Endometrial microvascular endothelial cells (primary cell): ENCODE data around the gene SPEG. TPM values are rescaled to one million over a fixed set of nuclear protein-coding genes. Genes with fewer than 3 reads are reported as not detected.
"Not testable (repeated sequence)": the region's sequence is repeated elsewhere in the genome, so short reads cannot be mapped to it uniquely, and the experiment has no call there.

Source experiments
- in situ Hi-C: cut with HindIII; loops from 2 replicates; pipeline ENCODE4 v1.10.0; 2017; ENCODE audit warnings: low sequenced_read_pairs, low pct_unique_long_range_greater_than_20kb; ENCODE audit errors: inconsistent ontology term
- total RNA-seq: library from RNA; depleted of rRNA; stranded (reverse); fragments of >200 nt; gene quantifications from one replicate; pipeline ENCODE4 v1.2.3, GENCODE V29; 2015; ENCODE audit errors: inconsistent ontology term

Gene SPEG
- not detected for total RNA-seq

GRCh38 chr2:219434718-219435525, at the start of gene SPEG:
Gene SPEG, plus strand, starts transcription at chr2:219434843. Its CDS starts 135 bp downstream, at chr2:219434978.
- in situ Hi-C loops, result no loop called here

DNA sequence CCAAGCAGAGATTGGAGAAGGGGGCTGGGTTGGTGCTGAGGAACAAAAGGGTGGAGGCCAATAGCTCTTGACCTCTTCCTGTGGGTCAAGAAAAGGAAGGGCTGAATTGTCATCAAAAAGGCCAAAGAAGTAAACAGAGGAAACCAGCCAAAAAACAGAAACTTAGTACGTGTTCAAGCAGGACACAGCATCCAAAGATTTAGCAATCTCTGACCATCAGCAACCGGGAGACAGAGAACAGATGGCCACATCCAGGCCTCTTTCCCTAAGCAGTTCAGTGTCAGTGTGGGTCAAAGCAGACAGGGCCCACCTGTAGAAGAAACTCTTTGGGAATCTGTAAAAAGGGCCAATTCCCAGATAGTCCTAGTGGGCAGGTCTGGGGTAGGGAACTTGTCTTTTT, 49.8 kb upstream of the SPEG start:
- in situ Hi-C loops, result no loop called here

DNA sequence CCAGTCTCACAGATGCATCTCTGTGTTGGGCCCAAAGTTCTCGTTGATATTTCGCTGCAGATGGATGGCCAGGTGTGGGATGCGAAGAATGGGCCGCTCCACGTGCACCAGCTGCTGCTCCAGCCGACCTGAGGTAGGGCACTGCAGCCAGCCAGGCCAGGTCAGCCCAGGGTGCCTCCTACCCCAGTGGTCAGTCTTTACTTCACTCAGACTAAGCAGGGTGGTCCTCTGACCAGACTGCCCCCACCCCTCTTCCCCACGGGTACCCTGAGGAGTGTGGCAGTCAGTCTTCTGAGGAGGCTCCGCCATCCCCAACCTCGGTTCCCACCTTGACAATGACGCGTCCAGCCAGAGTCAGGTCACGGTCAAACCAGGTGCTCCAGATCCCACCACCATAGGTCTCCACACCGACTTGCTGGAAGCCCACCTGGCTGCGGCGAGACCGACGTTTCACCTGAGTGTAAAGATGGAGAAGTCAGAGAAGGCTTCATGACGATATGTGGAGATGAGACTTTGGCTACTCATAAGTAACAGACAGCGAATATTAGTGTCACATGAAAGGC, 48.6 kb upstream of the SPEG start:
- in situ Hi-C loops, result no loop called here

DNA sequence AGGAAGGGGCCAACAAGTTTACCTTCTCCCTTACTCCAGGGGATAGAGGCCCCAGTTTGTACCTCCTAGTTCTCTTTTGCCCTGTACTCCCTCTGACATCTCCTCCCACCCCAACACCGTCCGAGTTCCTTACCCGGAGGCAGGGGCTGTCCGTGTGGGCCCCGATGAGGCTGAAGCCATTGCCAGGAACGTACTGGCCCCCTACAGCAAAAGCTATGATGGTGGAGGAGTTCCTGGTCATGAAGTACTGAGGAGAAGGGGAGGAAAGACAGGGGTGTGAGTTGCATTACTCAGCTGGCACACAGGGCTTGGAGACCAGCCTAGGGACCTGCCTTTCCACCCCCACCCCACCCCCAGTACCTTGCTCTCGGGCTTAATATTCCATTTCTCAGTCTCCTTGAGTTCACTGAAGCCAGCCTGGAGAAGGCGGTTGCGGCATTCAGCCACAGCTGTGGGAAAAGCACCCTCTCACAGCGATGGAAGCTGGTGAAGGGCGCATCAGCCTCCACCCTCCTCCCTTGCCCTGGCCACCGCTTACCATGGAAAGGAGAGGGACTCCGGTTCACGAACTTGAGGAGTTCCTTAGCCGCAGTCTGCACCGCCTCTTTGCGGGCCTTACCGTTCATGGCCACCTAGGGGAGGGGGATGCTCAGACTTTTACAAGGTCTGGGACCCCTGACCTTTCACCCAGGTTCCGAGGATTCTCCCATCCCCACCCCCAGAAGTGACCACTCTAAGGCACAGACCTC, 47.9 kb upstream of the SPEG start:
- in situ Hi-C loops, result no loop called here

DNA sequence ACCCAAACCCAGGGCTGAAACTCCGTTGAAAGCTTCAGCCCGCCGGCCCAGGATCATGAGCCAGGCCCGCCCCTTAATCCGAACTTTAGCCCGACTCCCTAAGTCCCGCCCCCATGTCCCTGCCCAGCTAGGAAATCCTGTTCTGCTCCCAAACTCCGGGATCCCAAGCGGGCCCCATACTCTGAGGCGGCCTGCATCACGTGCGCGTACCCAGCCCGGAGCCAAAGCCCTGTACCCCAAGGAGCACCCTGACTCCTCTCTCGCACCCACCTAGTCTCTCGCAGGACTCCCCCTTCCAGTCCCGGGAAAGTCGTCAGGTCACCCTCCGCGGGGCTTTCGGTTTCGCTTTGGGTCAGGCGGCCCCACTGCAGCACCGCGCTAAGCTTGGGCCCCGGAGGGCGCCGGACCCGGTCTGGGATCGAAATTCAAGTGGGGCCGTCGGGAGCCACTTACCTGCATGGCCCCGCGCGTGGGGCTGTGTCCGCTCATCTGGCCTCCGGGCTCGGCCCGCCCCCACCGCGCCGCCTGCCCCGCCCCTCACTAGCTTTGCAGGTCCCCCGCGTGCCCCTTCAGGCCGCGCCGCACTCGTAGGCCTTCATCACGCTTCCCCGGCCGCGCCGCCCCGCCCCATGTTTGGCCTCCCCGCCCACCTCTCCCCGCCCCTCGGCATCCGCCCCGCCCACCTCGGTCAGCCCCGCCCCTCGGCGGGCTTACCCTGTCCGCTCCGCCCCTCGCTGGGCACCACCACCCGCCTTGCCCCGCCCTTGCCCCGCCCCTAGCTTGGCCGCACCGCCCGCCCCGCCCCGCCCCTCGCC, 47.1 kb upstream of the SPEG start, which contains the start of gene DNPEP:
TSS of gene DNPEP (minus strand) at position 607 of the 815 bp plus-strand sequence. CDS start at position 489, 118 bp downstream.
- in situ Hi-C loops, result no loop called here

DNA sequence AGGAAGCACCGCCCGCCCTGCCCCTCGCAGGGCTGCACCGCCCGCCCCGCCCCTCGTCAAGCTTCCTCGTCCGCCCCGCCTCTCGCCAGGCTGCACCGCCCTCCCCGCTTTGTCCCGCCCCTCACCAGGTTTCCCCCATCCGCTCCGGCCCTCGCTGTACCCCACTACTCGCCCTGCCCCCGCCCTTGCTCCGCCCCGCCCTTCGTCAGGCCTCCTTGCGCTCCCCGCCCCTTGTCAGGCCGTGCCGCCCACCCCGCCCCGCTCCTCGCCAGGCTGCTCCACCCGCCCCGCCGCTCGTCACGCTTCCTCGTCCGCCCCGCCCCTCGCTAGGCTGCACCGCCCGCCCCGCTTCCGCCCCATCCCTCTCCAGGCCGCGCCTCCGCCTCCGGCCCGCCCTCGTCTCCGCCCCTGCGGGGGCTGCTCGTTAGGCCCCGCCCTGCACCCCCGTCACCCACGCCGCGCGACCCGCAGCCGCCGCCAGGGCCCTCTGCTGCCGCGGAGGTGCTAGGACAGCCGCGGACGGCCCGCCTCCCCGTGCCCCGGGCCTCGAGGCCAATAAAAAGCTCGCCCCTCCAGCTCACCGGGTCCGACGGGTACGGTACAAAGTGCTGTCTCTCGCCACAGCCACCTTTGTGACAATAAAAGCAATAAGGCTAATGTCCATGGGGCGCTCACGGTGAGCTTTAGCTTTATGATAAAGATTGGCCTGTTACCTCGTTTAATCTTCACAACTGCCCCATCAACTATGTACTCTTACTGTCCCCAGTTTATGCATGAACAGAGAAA, 46.3 kb upstream of the SPEG start:
- in situ Hi-C loops, result no loop called here

GRCh38 chr2:219388907-219389156, 45.8 kb upstream of the SPEG start:
- in situ Hi-C loops, result no loop called here

- in situ Hi-C loops, result no loop called here
Observed at GRCh38 chr2:219392754-219393153, 41.9 kb upstream of the SPEG start.

- in situ Hi-C loops, result not testable (repeated sequence)
Observed at GRCh38 chr2:219395056-219395455, 39.6 kb upstream of the SPEG start.

GRCh38 chr2:219395609-219396008, 39.0 kb upstream of the SPEG start:
- in situ Hi-C loops, result no loop called here

GRCh38 chr2:219396863-219397457, 37.7 kb upstream of the SPEG start:
- in situ Hi-C loops, result no loop called here

DNA sequence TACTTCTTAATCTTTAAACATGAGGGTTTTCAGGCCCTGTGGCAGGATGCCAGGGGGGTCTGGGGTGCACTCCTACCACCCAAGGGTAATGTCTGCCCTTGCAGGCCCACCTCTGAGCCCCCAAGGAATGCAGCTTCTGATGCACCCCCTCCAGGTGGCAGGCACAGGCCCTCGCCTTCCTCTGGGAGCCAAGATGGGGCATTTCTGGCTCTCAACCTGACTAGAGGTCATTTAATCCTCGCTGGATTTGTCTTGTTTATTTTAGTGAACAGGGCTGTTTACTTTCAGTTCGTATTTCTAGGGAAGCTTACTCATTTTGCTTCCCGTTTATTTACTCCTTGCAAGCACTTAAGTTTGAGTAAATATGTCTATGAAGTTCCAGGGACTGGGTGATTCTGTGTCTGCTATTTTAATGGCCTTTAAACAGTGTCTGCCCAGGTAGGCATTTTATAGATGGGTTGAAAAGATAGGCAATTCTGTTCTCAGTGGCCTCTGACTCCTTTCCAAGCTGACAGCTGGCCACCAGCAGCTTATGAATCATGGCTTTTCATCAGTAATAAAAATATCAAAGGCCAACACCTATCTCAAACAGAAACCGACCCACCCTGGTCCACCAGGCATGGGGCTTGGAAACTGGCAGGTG, 35.8 kb upstream of the SPEG start:
- in situ Hi-C loops, result no loop called here

DNA sequence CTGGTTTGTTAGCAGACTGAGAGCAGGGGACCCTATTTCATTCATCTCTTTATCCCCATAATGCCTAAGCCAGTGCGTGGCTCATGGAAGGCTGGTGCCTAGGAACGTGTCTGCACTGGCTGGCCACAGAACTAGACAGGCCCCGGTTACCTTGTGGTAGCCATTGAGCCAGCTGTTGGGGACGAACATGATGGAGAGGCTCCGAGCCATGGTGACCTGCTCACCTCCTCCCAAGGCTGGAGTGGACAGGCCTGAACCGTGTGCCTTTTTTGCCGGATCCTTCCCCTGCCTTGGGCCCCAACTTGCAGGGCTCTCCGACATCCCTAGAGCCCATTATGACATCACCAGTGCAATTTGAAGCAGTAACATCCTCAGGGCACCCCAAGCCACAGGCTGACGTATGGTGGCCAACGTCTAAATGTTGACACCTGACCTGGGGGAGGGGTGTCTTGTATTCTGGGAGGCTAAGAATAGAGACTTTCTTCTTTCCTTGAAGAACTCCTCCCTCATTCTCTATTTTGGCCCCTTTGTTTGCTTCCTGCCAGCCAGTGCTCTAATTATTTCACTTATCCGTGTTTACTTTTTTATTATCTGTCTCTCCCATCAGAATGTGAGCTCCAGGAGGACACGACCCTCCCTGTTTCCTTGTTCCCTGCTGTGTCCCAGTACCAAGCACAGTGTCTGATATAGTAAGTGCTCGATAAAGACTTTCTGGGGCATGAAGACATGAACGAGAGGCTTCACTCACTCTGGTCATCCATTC, 34.7 kb upstream of the SPEG start:
- in situ Hi-C loops, result no loop called here

DNA sequence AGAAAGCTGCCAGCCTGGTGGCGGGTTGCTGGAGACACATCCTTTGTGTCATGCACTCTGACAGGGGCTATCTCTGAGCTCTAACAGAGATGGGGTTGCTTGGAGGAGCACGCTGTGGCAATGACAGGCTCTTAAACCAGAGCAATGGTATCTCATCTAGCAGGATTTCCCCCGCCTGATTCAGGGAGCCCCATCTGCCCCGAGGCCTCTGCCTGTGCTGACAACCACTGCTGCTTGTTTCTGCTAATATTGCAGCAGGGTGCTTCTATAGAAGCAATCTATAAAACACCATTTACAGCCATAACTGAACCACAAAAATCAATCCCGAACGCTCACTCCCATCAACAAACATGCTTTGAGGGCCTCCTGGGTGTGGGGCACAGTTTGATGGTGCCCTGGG, 34.1 kb upstream of the SPEG start:
- in situ Hi-C loops, result no loop called here

DNA sequence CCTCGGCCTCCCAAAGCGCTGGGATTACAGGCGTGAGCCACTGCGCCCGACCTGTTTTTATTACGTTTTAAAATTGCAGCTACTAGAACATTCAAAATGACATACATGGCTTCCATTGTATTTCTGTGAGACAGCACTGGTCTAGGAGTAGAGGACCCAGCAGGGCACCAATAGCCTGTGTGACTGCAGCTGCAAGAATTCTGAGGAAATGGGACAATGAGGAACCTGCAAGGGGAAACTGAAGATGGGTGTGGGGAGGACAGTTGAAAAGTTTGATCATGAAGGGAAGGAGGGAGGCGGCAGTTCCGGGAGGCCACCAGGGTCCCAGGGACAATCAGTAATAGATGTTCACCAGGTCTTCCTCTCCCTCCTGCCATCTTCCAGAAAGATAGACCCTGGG, 33.0 kb upstream of the SPEG start:
- in situ Hi-C loops, result no loop called here

GRCh38 chr2:219402665-219403515, 31.8 kb upstream of the SPEG start:
- in situ Hi-C loops, result no loop called here
